GM12878 (cell line): Measurements from ENCODE around the gene PCGF6. TPM values are rescaled to one million over a fixed set of nuclear protein-coding genes. Genes with fewer than 3 reads are reported as not detected.

Source experiments
- ATAC-seq: fragments of 200-7000 bp; cut with Tn5 transposase; 3 replicates; pipeline ENCODE4 v1.9.1; 2020; ENCODE audit warnings: mild to moderate bottlenecking, moderate library complexity
- BruUV-seq: library from RNA; stranded (reverse); fragments of 400-500 nt; replicated peaks from 2 replicates; lab custom pipeline; 2021; lab: Mats Ljungman, UMichigan
- CTCF ChIA-PET: fragments of 300-600 bp; sonication (Branson Sonifier 250); formaldehyde crosslinking; extraction: SDS; loops from one replicate; lab custom pipeline; 2021; ENCODE audit warnings: inconsistent platforms; lab: Yijun Ruan, JAX
- POLR2A ChIA-PET: fragments of 350-600 bp; formaldehyde crosslinking; extraction: SDS; loops from one replicate; lab custom pipeline; 2021; ENCODE audit warnings: inconsistent platforms; lab: Charles Lee
- RAD21 ChIA-PET: fragments of 300-600 bp; sonication (Branson Sonifier 250); formaldehyde crosslinking; loops from one replicate; lab custom pipeline; 2023; ENCODE audit warnings: antibody characterized with exemption; ENCODE audit not compliant: unreplicated experiment; lab: Charles Lee
- SMC1A ChIA-PET: fragments of 300-600 bp; sonication (Branson Sonifier 250); formaldehyde crosslinking; loops from one replicate; lab custom pipeline; 2023; ENCODE audit not compliant: unreplicated experiment, uncharacterized antibody; lab: Charles Lee
- DNase-seq: peaks from one replicate; pipeline ENCODE4 v3.0.0-alpha.2; 2011; ENCODE audit warnings: low read depth, low spot score
- FAIRE-seq: peaks from 3 replicates; lab custom pipeline; 2011; peaks lifted over from hg19 to GRCh38; lab: Jason Lieb, UNC
- H2AFZ ChIP-seq: 2 replicates; pipeline ENCODE4 v1.6.0; 2011; ENCODE audit warnings: low read depth, low read length, control low read depth; ENCODE audit not compliant: control insufficient read depth
- H3K27ac ChIP-seq: 2 replicates; pipeline ENCODE4 v1.5.1; 2011; ENCODE audit warnings: control low read depth; ENCODE audit not compliant: control insufficient read depth, insufficient read depth
- H3K27me3 ChIP-seq, 2 experiments: replicated peaks in 1 of 2; 2 replicates each; pipeline versions ENCODE4 v1.6.0 to v1.6.1; 2011; ENCODE audit warnings: low read length in 1 of 2; ENCODE audit not compliant: control insufficient read depth in 2 of 2, insufficient read depth in 2 of 2
- H3K36me3 ChIP-seq, 2 experiments: 2 replicates each; pipeline ENCODE4 v1.5.1; 2011; ENCODE audit warnings: low read length in 1 of 2; ENCODE audit not compliant: control insufficient read depth in 2 of 2, insufficient read depth in 2 of 2
- H3K4me1 ChIP-seq: 2 replicates; pipeline ENCODE4 v1.6.1; 2011; ENCODE audit warnings: mild to moderate bottlenecking, low read length, moderate library complexity, mixed read lengths; ENCODE audit not compliant: control insufficient read depth, insufficient read depth
- H3K4me2 ChIP-seq: 2 replicates; pipeline ENCODE4 v1.6.0; 2011; ENCODE audit warnings: control low read depth; ENCODE audit not compliant: control insufficient read depth, insufficient read depth
- H3K4me3 ChIP-seq: fragments of 200-600 bp; sonication (generic); 2 replicates; pipeline ENCODE4 v1.5.1; 2016
- H3K79me2 ChIP-seq: 2 replicates; pipeline ENCODE4 v1.6.0; 2011; ENCODE audit warnings: low read length; ENCODE audit not compliant: control insufficient read depth, insufficient read depth
- H3K9ac ChIP-seq: 2 replicates; pipeline ENCODE4 v1.8.0; 2011; ENCODE audit warnings: low read length, control low read depth, mixed read lengths; ENCODE audit not compliant: control insufficient read depth, insufficient read depth
- H3K9me3 ChIP-seq: replicated peaks from 3 replicates; pipeline ENCODE4 v1.5.1; 2011; ENCODE audit warnings: mild to moderate bottlenecking, low read length; ENCODE audit not compliant: control insufficient read depth, insufficient read depth
- H4K20me1 ChIP-seq: 2 replicates; pipeline ENCODE4 v1.6.0; 2011; ENCODE audit not compliant: control insufficient read depth, insufficient read depth
- CTCF ChIP-seq, 3 experiments: IDR thresholded peaks in 2 of 3; conservative IDR thresholded peaks in 1 of 3; 2 replicates each; pipeline ENCODE4 v1.5.1; 2011; ENCODE audit warnings: low read depth in 3 of 3, low read length in 3 of 3, mild to moderate bottlenecking in 3 of 3, control low read depth in 2 of 3, moderate library complexity in 2 of 3, inconsistent platforms in 1 of 3, mixed read lengths in 1 of 3; ENCODE audit not compliant: control insufficient read depth in 2 of 3, insufficient read depth in 1 of 3; ENCODE audit errors: extremely low read depth in 1 of 3
- E4F1 ChIP-seq: fragments of 450-650 bp; IDR thresholded peaks from 2 replicates; pipeline ENCODE4 v1.6.1; 2018; ENCODE audit warnings: borderline replicate concordance, mild to moderate bottlenecking; ENCODE audit not compliant: partially characterized antibody
- FOXM1 ChIP-seq: IDR thresholded peaks from 2 replicates; pipeline ENCODE4 v1.6.1; 2012; ENCODE audit warnings: low read depth, mild to moderate bottlenecking, inconsistent platforms, low read length, moderate library complexity
- KDM1A ChIP-seq: fragments of 200-600 bp; sonication (generic); IDR thresholded peaks from 2 replicates; pipeline ENCODE4 v1.6.1; 2016; ENCODE audit warnings: borderline replicate concordance
- RAD21 ChIP-seq: IDR thresholded peaks from 2 replicates; pipeline ENCODE4 v1.6.1; 2011; ENCODE audit warnings: mild to moderate bottlenecking, low read depth, low read length, moderate library complexity; ENCODE audit not compliant: insufficient read depth
- SMC3 ChIP-seq: IDR thresholded peaks from 2 replicates; pipeline ENCODE4 v1.6.1; 2011; ENCODE audit warnings: low read length, improper control_type of control experiment, borderline replicate concordance
- WGBS: methylation state at CpG from one replicate; pipeline ENCODE4 v1.1.6; 2016; ENCODE audit warnings: low lambda C conversion rate; ENCODE audit not compliant: insufficient replicate concordance, insufficient coverage; ENCODE audit errors: missing lambda C conversion rate; 5-methylcytosine and 5-hydroxymethylcytosine counted together
- in situ Hi-C: fragments of 300-500 bp; cut with MboI; formaldehyde crosslinking; loops from 9 replicates; pipeline ENCODE4 v1.14.3; 2018; ENCODE audit warnings: mixed read lengths
- intact Hi-C: fragments of 100-400 bp; cut with micrococcal nuclease; formaldehyde crosslinking; loops from one replicate; pipeline ENCODE4 v1.14.2; 2022; ENCODE audit not compliant: unreplicated experiment
- polyA plus RNA-seq, 11 experiments: library from polyadenylated mRNA; depleted of rRNA in 4 of 11; unstranded in 6 of 11; stranded (reverse) in 5 of 11; fragments of >200 nt; fragmentation: Nextera tagmentation in 4 of 11; fragmentation: Illumina TruSeq in 1 of 11; extraction: Ambion mirVana in 4 of 11; extraction: Trizol in 1 of 11; gene quantifications; 1 replicate in 1 of 11; 2 replicates in 10 of 11; pipeline versions ENCODE4 v1.2.1 to v1.2.3, GENCODE V29; 2011 to 2016; ENCODE audit warnings: inconsistent platforms in 2 of 11, missing spikeins in 2 of 11, low read depth in 1 of 11
- total RNA-seq, 4 experiments: library from RNA; depleted of rRNA in 3 of 4; stranded (reverse); fragments of >200 nt in 3 of 4; fragmentation: Illumina TruSeq in 1 of 4; extraction: Trizol in 1 of 4; gene quantifications; 2 replicates each; pipeline versions ENCODE4 v1.2.1 to v1.2.3, GENCODE V29; 2013 to 2021

Gene PCGF6
- total and polyA plus RNA-seq, 10 of the 15 experiments (the other 5 are each of a cell fraction or from before 2014, with no cell fraction given): 6.5 to 19.1 (median 12.7) TPM

GRCh38 chr10:103333934-103334520 is 16.9 kb downstream of the PCGF6 start:
- Histone ChIP-seq H3K79me2 (no peaks in the 10 kb centered on the region), H2AFZ (no peak overlapping the region), H3K27ac (no peak overlapping the region), H3K9ac (no peak overlapping the region), H3K36me3 (peaks cover 4 to 6% of the 10 kb centered on the region in 2 experiments), H3K4me3 (no peak overlapping the region), H3K4me2 (no peak overlapping the region), H3K9me3 (no peaks in the 10 kb centered on the region), H3K27me3 (no peaks in the 10 kb centered on the region), H4K20me1 (no peaks in the 10 kb centered on the region), H3K4me1 (no peaks in the 10 kb centered on the region)
- ATAC-seq (0 out of 3 replicates have a peak, but pooled peaks have one; percentile 38), DNase-seq (no peak), FAIRE-seq (no peak)
- in situ Hi-C loops: no loop called here
- no peak for TF ChIP-seq E4F1
- no peak for TF ChIP-seq FOXM1
- TF ChIP-seq SMC3: peak; percentile 42
- TF ChIP-seq KDM1A: no peak
- peak; percentile 27; the same call in 1 of the 2 replicates for TF ChIP-seq RAD21
- TF ChIP-seq CTCF (IDR thresholded peaks at IDR 0.05 in 2 of 3, conservative IDR thresholded peaks at IDR 0.05 in 1 of 3; ENCODE audit: control insufficient read depth in 2 of 3, extremely low read depth in 1 of 3, insufficient read depth in 1 of 3, low read depth in 3 of 3, low read length in 3 of 3): peak in 2 of 3 experiments; percentile 43 to 60; a peak in 4 of 6 replicates
- intact Hi-C loops: loop anchor here (1.0 to 5.0 kb wide), 2 partner anchors 417 to 497 kb away; partner anchors contain the start of gene CYP17A1
- ChIA-PET CTCF (interaction anchor here (0.5 to 2.5 kb wide), 49 partner anchors 9 to 614 kb away, joined by 3 to 14 read pairs (median 4); partner anchors contain the start of genes CNNM2 and TAF5), SMC1A (interaction anchor here (0.7 to 2.3 kb wide), 22 partner anchors 8 to 421 kb away, joined by 3 to 10 read pairs (median 4); no protein-coding TSS in a partner anchor), RAD21 (interaction anchor here (0.9 to 1.7 kb wide), 6 partner anchors 62 to 498 kb away, joined by 3 to 5 read pairs (median 4); partner anchors contain the start of genes ATP5MK, CNNM2 and PDCD11), POLR2A (interaction anchor here (0.5 to 0.6 kb wide), 2 partner anchors 9 to 145 kb away, joined by 3 to 5 read pairs; no protein-coding TSS in a partner anchor)
- 100% methylated on average over 2 of the region's 2 CpGs for WGBS
- BruUV-seq: no TSS peak
